Stimulated activated naive CD8-positive, alpha-beta T cell treated with anti-CD3 and anti-CD28 coated beads, Interleukin-15, amount 100 ng/mL, for 72 hours (primary cell): ENCODE measurements around the gene GTF2E1.
"Not testable (repeated sequence)": the region's sequence is repeated elsewhere in the genome, so short reads cannot be mapped to it uniquely, and the experiment has no call there.

Source experiments
- ATAC-seq: fragments of 150-1000 bp; cut with Tn5 transposase; 2 replicates; pipeline ENCODE4 v1.10.0; 2021; ENCODE audit warnings: mild to moderate bottlenecking, moderate library complexity
- DNase-seq, 2 donors: peaks; one replicate each; pipeline ENCODE4 v3.0.0; 2021 to 2022
- H3K27ac Mint-ChIP-seq, 2 donors: one replicate each; pipeline ENCODE4 v1.8.0; 2022; ENCODE audit warnings: mild to moderate bottlenecking in 2 of 2, mixed read lengths in 2 of 2, moderate library complexity in 2 of 2
- H3K27me3 Mint-ChIP-seq: one replicate; pipeline ENCODE4 v1.8.0; 2022; ENCODE audit warnings: mixed read lengths
- H3K4me1 Mint-ChIP-seq: one replicate; pipeline ENCODE4 v1.8.0; 2022; ENCODE audit warnings: mild to moderate bottlenecking, mixed read lengths
- H3K4me3 Mint-ChIP-seq, 2 donors: one replicate each; pipeline ENCODE4 v1.8.0; 2022; ENCODE audit warnings: mild to moderate bottlenecking in 2 of 2, mixed read lengths in 2 of 2, moderate library complexity in 1 of 2
- H3K9me3 Mint-ChIP-seq, 2 donors: one replicate each; pipeline ENCODE4 v1.8.0; 2022; ENCODE audit warnings: mixed read lengths in 2 of 2

GTF2E1 gene

GRCh38 chr3:120772081-120772480, 29.5 kb downstream of the GTF2E1 start:
- ATAC-seq (no peak), DNase-seq (no peak)
- Mint-ChIP-seq H3K27ac (no peak overlapping the region), H3K4me1 (peaks cover 23% of the 10 kb centered on the region), H3K9me3 (no peaks in the 10 kb centered on the region), H3K27me3 (no peaks in the 10 kb centered on the region), H3K4me3 (no peak overlapping the region)

GRCh38 chr3:120773932-120774331, 31.4 kb downstream of the GTF2E1 start:
- Mint-ChIP-seq H3K27ac (no peak overlapping the region), H3K4me1 (peaks cover 12% of the 10 kb centered on the region), H3K27me3 (no peaks in the 10 kb centered on the region), H3K9me3 (no peaks in the 10 kb centered on the region), H3K4me3 (no peak overlapping the region)
- DNase-seq (no peak), ATAC-seq (peak; percentile 85)

- Mint-ChIP-seq H3K27me3 (no peaks in the 10 kb centered on the region), H3K4me1 (peaks cover 6% of the 10 kb centered on the region), H3K4me3 (no peak overlapping the region), H3K27ac (no peak overlapping the region), H3K9me3 (no peaks in the 10 kb centered on the region)
- DNase-seq: no peak
- ATAC-seq: no peak
These were observed 32.9 kb downstream of the GTF2E1 start for GRCh38 chr3:120775411-120775810.

GRCh38 chr3:120778776-120779175, 36.2 kb downstream of the GTF2E1 start:
- H3K4me3 Mint-ChIP-seq: no peak overlapping the region
- no peaks in the 10 kb centered on the region for H3K9me3 Mint-ChIP-seq
- H3K27ac Mint-ChIP-seq: no peak overlapping the region
- H3K4me1 Mint-ChIP-seq: no peaks in the 10 kb centered on the region
- H3K27me3 Mint-ChIP-seq: no peaks in the 10 kb centered on the region
- DNase-seq (no peak), ATAC-seq (no peak)

GRCh38 chr3:120780977-120781376, 38.4 kb downstream of the GTF2E1 start:
- no peak for DNase-seq

GRCh38 chr3:120785832-120786231, 43.3 kb downstream of the GTF2E1 start:
- H3K4me1 Mint-ChIP-seq, H3K27ac Mint-ChIP-seq, H3K9me3 Mint-ChIP-seq, ATAC-seq, H3K4me3 Mint-ChIP-seq, DNase-seq, H3K27me3 Mint-ChIP-seq: not testable (repeated sequence)

More at GRCh38 chr3:120780977-120781376, 38.4 kb downstream of the GTF2E1 start:
- Mint-ChIP-seq H3K4me1 (no peaks in the 10 kb centered on the region), H3K27me3 (no peaks in the 10 kb centered on the region), H3K9me3 (no peaks in the 10 kb centered on the region), H3K27ac (no peak overlapping the region), H3K4me3 (no peak overlapping the region)
- ATAC-seq: no peak

- Mint-ChIP-seq H3K4me1 (peaks cover 9% of the 10 kb centered on the region), H3K4me3 (no peak overlapping the region), H3K27me3 (no peaks in the 10 kb centered on the region), H3K27ac (no peak overlapping the region), H3K9me3 (no peaks in the 10 kb centered on the region)
- ATAC-seq: no peak
- no peak for DNase-seq
These were observed 48.5 kb downstream of the GTF2E1 start for GRCh38 chr3:120791010-120791409.

GRCh38 chr3:120791913-120792312, 49.4 kb downstream of the GTF2E1 start:
- peaks cover 9% of the 10 kb centered on the region for H3K4me1 Mint-ChIP-seq
- no peak for ATAC-seq
- H3K4me3 Mint-ChIP-seq: no peak overlapping the region
- DNase-seq: no peak
- H3K27ac Mint-ChIP-seq: no peak overlapping the region
- H3K27me3 Mint-ChIP-seq: no peaks in the 10 kb centered on the region
- H3K9me3 Mint-ChIP-seq: no peaks in the 10 kb centered on the region

GRCh38 chr3:120793601-120794000, 51.1 kb downstream of the GTF2E1 start:
- Mint-ChIP-seq H3K27ac (peak overlapping the region in 1 of 2 donors; percentile 34), H3K4me1 (peaks cover 9% of the 10 kb centered on the region), H3K4me3 (no peak overlapping the region), H3K27me3 (no peaks in the 10 kb centered on the region), H3K9me3 (no peaks in the 10 kb centered on the region)
- ATAC-seq: no peak
- DNase-seq: no peak

GRCh38 chr3:120795017-120795648, 52.6 kb downstream of the GTF2E1 start:
- ATAC-seq (peak; percentile 94), DNase-seq (peak; percentile 75 to 81)
- no peaks in the 10 kb centered on the region for H3K9me3 Mint-ChIP-seq
- H3K27me3 Mint-ChIP-seq: no peaks in the 10 kb centered on the region
- no peak overlapping the region for H3K4me3 Mint-ChIP-seq
- H3K4me1 Mint-ChIP-seq: peaks cover 9% of the 10 kb centered on the region
- no peak overlapping the region for H3K27ac Mint-ChIP-seq

GRCh38 chr3:120795959-120796358, 53.4 kb downstream of the GTF2E1 start:
- no peak overlapping the region for H3K4me3 Mint-ChIP-seq
- peaks cover 9% of the 10 kb centered on the region for H3K4me1 Mint-ChIP-seq
- no peak overlapping the region for H3K27ac Mint-ChIP-seq
- DNase-seq: no peak
- H3K9me3 Mint-ChIP-seq: no peaks in the 10 kb centered on the region
- no peak for ATAC-seq
- no peaks in the 10 kb centered on the region for H3K27me3 Mint-ChIP-seq

GRCh38 chr3:120796976-120797375, 54.4 kb downstream of the GTF2E1 start:
- H3K9me3 Mint-ChIP-seq: no peaks in the 10 kb centered on the region
- no peak overlapping the region for H3K4me3 Mint-ChIP-seq
- ATAC-seq (no peak), DNase-seq (no peak)
- H3K27ac Mint-ChIP-seq: peak overlapping the region in 1 of 2 donors; percentile 20
- no peaks in the 10 kb centered on the region for H3K27me3 Mint-ChIP-seq
- peaks cover under 1% of the 10 kb centered on the region for H3K4me1 Mint-ChIP-seq

GRCh38 chr3:120797857-120798256, 55.3 kb downstream of the GTF2E1 start:
- Mint-ChIP-seq H3K9me3 (no peaks in the 10 kb centered on the region), H3K4me1 (no peaks in the 10 kb centered on the region), H3K27ac (no peak overlapping the region), H3K27me3 (no peaks in the 10 kb centered on the region), H3K4me3 (no peak overlapping the region)
- DNase-seq (no peak), ATAC-seq (no peak)

GRCh38 chr3:120798346-120798745, 55.8 kb downstream of the GTF2E1 start:
- Mint-ChIP-seq H3K9me3 (no peaks in the 10 kb centered on the region), H3K27me3 (no peaks in the 10 kb centered on the region), H3K4me3 (no peak overlapping the region), H3K27ac (no peak overlapping the region), H3K4me1 (no peaks in the 10 kb centered on the region)
- no peak for DNase-seq
- no peak for ATAC-seq

GRCh38 chr3:120800625-120801024, 58.1 kb downstream of the GTF2E1 start:
- no peak overlapping the region for H3K27ac Mint-ChIP-seq
- no peak for DNase-seq
- H3K4me1 Mint-ChIP-seq: no peaks in the 10 kb centered on the region
- no peak overlapping the region for H3K4me3 Mint-ChIP-seq
- H3K27me3 Mint-ChIP-seq: no peaks in the 10 kb centered on the region
- H3K9me3 Mint-ChIP-seq: no peaks in the 10 kb centered on the region
- ATAC-seq: no peak

GRCh38 chr3:120801484-120801883, 58.9 kb downstream of the GTF2E1 start:
- Mint-ChIP-seq H3K27me3 (no peaks in the 10 kb centered on the region), H3K4me3 (no peak overlapping the region), H3K9me3 (no peaks in the 10 kb centered on the region), H3K4me1 (no peaks in the 10 kb centered on the region), H3K27ac (no peak overlapping the region)
- DNase-seq (no peak), ATAC-seq (no peak)

- ATAC-seq: no peak
These were observed 60.4 kb downstream of the GTF2E1 start for GRCh38 chr3:120802916-120803315.

More at GRCh38 chr3:120802916-120803315, 60.4 kb downstream of the GTF2E1 start:
- no peaks in the 10 kb centered on the region for H3K27me3 Mint-ChIP-seq
- H3K4me1 Mint-ChIP-seq: no peaks in the 10 kb centered on the region
- DNase-seq: no peak
- H3K4me3 Mint-ChIP-seq: no peak overlapping the region
- H3K27ac Mint-ChIP-seq: no peak overlapping the region
- no peaks in the 10 kb centered on the region for H3K9me3 Mint-ChIP-seq
